NCI-H187 (cell line): ENCODE results near the gene B3GNT4.
A peak's percentile ranks its signal among the peaks of the same experiment; 100 is the strongest.
"Not testable (repeated sequence)": the region's sequence is repeated elsewhere in the genome, so short reads cannot be mapped to it uniquely, and the experiment has no call there.

Experiments
- DNase-seq, 2 experiments: peaks; one replicate each; lab custom pipeline; 2025; lab: John Stamatoyannopoulos, UW

The B3GNT4 gene

DNA sequence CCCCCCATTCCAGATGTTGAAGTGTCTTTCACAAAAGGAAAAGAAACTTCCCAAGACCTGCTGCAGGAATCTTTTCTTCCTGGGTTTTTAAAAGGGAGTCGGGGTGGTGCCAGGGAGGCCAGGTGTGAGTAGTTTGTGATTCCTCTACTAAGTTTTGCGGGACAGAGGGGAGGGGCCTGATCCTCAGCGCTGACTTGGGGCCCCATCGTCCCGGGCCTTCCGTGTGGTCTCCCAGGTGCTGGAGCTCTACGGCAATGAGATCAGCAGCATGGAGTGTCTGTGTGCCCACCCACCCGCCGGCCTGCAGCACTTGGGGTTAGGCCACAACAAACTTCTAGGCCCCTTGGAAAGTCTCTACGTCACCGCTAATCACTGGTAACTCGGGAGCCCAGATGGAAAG lies 16.0 kb upstream of the B3GNT4 start:
- DNase-seq = no peak

DNA sequence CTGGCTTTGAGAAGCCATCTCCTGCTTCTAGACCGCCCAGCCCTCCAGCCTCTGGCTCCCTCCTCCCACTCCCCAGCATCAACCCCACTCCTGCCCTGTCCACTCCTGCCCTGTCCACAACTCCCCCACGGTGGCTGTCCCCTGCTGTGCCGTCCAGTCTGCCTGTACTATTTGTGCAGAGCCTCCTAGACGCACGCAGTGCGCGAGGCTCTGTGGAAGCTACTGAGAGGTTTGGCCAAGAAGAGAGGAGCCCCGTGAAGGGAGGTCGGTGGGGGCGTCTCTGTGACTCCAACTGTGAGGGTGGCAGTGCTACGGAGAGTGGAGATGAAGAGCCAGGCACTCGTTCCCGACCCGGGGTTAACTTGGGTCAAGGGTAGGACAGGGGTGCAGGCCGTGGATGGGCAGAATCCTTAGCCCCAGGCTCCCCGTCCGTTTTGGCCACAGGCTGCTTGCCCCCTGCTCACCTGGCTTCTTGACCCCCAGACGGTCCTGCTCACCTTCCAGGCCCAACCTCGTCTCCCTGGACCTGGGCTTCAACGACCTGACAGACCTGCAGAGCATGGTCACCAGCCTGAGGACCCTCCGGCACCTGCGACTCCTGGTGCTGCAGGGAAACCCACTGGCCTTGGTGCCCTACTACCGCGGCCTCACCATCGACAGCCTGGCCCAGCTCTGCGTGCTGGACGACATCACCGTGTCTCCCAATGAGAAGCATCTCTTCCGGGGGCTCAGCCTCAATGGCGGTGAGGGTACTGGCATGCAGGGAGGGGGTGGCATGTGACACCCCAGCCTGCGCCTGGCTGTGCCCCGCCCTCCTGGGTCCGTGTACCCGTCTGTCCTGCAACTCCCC lies 13.7 kb upstream of the B3GNT4 start:
- DNase-seq = no peak

DNA sequence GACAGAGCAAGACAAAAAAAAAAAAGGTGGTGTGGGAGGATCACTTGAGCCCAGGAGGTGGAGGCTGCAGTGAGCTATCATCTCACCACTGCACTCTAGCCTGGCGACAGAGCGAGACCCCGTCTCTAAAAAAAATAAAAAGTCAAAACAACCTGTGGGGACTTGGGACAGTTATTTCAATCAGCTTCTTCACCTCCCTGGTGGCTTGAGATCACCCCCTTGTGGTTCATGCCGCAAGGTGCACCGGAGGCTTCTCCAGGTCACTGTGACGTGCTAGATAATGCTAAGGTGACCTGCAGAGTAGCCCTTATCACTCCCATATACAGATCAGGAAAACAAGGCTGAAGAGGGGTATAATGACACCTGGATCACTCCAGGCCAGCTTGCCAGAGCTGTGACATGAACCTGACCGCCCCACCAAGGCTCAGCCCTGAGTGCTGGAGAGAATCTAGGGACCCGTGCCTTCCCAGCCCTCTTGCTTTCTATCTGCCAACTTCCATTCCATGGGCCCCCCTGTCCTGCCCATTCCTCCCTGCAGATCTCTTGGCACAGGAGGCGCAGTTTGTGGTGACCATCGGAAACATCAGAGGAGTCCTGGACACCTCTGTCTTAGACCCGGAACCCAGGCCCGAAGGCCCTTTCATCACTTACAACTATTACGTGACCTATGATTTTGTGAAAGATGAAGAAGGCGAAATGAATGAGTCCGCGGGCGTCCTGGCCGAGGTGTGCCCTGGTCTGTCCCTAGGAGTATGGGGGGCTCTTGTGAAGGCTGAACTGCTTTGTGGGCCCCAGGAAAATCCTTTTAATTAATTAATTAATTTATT lies 12.5 kb upstream of the B3GNT4 start:
- peak; percentile 14 to 50 for DNase-seq

GRCh38 chr12:122192441-122192840 lies 11.1 kb upstream of the B3GNT4 start:
- DNase-seq = no peak

GRCh38 chr12:122194804-122195203 lies 8.7 kb upstream of the B3GNT4 start:
- no peak for DNase-seq

DNA sequence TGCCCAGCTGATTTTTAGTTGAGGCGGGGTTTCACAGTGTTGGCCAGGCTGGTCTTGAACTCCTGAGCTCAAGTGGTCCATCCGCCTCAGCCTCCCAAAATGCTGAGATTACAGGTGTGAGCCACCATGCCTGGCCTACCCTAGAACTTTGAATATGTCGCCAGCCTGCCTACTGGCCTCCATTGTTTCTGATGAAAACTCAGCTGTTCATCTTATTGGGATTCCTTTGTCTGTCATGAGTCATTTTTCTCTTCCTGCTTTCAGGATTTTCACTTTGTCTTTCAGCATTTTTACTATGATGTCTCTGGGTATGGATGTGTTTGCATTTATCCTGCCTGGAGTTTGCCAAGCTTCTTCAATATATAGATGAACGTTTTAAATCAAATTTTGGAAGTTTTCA lies 8.1 kb upstream of the B3GNT4 start:
- no peak for DNase-seq

- no peak for DNase-seq
These were observed 5.9 kb upstream of the B3GNT4 start for GRCh38 chr12:122197612-122197966.

DNA sequence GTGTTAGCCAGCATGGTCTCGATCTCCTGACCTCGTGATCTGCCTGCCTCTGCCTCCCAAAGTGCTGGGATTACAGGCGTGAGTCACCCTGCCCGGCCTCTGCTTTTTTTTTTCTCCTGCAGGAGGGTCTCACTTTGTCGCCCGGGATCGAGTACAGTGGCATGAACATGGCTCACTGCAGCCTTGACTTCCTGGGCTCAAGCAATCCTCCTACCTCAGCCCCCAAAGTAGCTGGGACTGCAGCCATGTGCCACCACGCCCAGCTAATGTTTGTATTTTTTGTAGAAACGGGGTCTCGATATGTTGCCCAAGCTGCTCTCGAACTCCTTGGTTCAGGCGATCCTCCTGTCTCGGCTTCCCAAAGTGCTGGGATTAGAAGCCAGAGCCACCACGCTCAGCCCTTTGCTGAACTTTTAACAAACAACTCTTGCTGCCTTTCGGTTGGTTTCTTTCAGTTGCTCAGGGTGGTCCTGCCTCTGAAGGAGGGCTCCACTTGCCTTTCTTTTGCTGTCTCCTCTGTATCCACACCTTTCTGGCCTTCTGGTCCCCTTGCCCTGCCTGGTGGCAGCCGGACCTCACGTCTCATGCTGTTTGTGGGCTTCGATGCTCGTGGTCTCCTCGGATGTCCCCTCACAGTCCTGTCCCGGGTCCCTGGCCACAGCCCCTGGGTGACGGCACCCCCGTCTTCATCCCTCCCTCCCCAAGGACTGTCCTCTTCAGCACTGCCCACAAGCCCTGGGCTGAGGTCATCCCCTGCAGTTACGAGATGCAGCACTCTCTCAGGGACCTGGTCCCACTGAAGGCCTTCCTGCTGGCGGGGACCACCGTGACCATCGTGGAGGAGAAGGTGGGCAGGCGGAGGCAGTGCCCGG lies 3.8 kb upstream of the B3GNT4 start:
- no peak for DNase-seq

DNA sequence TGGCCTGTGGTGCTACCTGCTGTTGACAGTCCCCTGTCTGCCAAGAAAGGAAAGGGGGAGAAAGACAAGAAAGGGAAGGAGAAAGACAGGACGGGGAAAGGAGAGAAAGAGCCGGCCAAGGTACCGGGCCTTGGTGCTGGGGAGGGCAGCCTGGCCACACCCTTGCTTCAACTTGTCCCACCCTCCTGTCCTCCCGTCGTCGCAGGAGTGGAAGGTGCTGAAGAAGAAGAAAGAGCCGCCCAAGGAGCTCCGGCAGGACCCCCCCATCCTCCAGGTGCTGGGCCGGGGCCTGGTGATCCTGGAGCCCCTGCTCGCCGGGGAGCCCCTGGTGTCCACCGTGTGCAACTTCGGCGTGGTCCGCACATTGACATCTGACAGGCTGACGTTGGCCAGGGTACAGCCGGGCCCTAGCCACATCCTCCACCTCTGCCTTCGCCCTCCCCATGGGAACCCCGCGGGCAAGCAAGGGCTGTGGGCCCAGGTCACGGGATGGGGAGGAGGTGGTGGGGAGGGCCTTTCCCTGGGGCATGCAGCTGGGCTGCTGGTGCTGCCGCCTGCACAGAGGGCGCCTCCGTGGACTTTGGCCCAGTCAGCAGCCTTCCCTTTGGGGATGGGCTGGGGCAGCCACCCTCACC lies 2.9 kb upstream of the B3GNT4 start:
- DNase-seq = no peak

DNA sequence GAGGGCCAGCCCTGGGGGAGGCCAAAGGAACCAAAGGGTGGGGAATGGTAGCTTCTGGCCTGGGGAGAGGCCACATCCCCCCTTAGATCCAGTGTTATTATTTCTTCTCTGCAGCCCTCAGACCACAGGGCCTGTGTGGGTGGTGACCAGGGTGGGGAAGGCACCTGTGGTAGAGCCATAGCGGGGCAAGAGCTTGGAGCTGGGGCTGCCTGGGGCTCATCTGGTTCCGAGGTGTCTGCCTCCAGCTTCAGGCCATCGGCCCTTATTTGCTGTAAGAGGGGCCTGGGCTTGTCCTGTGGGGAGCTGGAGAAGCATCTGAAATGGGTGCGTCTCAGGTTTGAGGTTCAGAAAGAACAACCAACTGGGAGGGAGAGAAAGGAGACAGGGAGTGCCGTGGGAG lies 2.1 kb upstream of the B3GNT4 start:
- no peak for DNase-seq

- DNase-seq = no peak
These were observed 1.5 kb upstream of the B3GNT4 start for GRCh38 chr12:122202017-122202416.

- DNase-seq = not testable (repeated sequence)
These were observed 698 bp upstream of the B3GNT4 start for GRCh38 chr12:122202811-122203210.

DNA sequence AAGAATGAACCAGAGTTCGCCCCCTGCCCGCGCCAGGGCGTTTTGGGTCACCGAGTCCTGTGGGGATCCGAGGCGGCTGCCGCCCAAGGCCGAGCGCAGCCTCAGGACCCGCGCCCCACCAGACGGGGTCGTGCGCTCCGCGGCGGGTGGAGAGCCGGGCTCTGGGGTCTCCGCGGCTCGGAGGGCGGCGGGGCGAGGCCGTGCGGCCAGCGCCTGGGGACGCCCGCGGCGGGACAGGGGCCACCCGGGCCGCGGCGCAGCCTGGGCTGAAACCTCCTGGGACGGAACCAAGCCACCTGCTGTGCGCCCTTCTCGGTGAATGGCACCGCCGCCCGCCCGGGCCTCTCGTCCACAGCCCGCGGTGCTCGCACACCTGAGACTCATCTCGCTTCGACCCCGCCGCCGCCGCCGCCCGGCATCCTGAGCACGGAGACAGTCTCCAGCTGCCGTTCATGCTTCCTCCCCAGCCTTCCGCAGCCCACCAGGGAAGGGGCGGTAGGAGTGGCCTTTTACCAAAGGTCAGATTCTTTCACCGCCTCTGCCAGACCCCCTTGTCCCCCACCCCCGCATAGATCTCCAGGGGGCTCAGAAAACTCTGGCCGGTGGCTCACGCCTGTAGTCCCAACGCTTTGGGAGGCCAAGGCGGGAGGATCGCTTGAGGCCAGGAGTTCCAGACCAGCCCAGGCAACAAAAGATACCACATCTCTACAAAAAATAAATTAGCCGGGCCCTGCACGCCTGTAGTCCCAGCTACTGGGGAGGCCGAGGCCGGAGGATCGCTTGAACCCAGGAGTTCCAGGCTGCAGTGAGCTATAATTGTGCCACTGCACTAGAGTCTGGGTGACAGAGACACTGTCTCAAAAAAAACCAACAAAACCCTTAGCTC lies 901 bp downstream of the B3GNT4 start:
- no peak for DNase-seq

GRCh38 chr12:122205053-122205925 lies 1.8 kb downstream of the B3GNT4 start:
- no peak for DNase-seq

DNA sequence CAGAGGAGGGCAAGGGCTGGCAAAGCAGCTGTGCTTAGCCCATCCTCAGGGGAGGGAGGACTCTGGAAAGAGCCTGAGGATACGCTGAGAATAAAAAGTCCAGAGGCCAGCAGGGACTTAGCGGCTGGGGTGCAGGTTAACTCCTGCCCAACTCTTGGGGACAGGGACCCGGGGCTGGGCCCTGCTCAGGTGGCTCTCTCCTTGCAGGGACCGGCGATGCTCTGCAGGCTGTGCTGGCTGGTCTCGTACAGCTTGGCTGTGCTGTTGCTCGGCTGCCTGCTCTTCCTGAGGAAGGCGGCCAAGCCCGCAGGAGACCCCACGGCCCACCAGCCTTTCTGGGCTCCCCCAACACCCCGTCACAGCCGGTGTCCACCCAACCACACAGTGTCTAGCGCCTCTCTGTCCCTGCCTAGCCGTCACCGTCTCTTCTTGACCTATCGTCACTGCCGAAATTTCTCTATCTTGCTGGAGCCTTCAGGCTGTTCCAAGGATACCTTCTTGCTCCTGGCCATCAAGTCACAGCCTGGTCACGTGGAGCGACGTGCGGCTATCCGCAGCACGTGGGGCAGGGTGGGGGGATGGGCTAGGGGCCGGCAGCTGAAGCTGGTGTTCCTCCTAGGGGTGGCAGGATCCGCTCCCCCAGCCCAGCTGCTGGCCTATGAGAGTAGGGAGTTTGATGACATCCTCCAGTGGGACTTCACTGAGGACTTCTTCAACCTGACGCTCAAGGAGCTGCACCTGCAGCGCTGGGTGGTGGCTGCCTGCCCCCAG lies 2.8 kb downstream of the B3GNT4 start:
- DNase-seq = no peak

- no peak for DNase-seq
These were observed 3.5 kb downstream of the B3GNT4 start for GRCh38 chr12:122206976-122207375.

- DNase-seq = no peak
These were observed 3.9 kb downstream of the B3GNT4 start for GRCh38 chr12:122207391-122207790.

GRCh38 chr12:122208073-122208820 lies 4.7 kb downstream of the B3GNT4 start:
- no peak for DNase-seq
